Measurements from ENCODE around the gene UBE2S.

- TF ChIP-seq CTCF (IDR thresholded peaks at IDR 0.05) (no peak), POLR2A (IDR thresholded peaks at IDR 0.05) (no peak)
Measured at GRCh38 chr19:55389386-55390317, 17.9 kb downstream of the UBE2S start.
